MM.1S (cell line): Measurements from ENCODE around the gene PRR5.

Experiments
- DNase-seq: peaks from one replicate; pipeline ENCODE4 v3.0.0-alpha.2; 2015
- H2AFZ ChIP-seq: fragments of 300-600 bp; sonication (generic); 2 replicates; pipeline ENCODE4 v1.6.0; 2016; ENCODE audit warnings: antibody characterized with exemption, low read length
- H3F3A ChIP-seq: fragments of 300-600 bp; sonication (generic); 2 replicates; pipeline ENCODE4 v1.6.1; 2016; ENCODE audit warnings: mild to moderate bottlenecking, antibody characterized with exemption, low read length, moderate library complexity, mixed read lengths; ENCODE audit not compliant: insufficient read depth
- H3K27ac ChIP-seq: fragments of 300-600 bp; sonication (generic); 2 replicates; pipeline ENCODE4 v1.5.1; 2016; ENCODE audit warnings: mild to moderate bottlenecking, low read length
- H3K27me3 ChIP-seq: fragments of 300-600 bp; sonication (generic); replicated peaks from 2 replicates; pipeline ENCODE4 v1.6.0; 2016; ENCODE audit warnings: low read length; ENCODE audit not compliant: insufficient read depth
- H3K36me3 ChIP-seq: fragments of 300-600 bp; sonication (generic); replicated peaks from 2 replicates; pipeline ENCODE4 v1.6.1; 2016; ENCODE audit warnings: mild to moderate bottlenecking, low read length, mixed read lengths; ENCODE audit not compliant: insufficient read depth
- H3K4me1 ChIP-seq: fragments of 300-600 bp; sonication (generic); 2 replicates; pipeline ENCODE4 v1.6.1; 2016; ENCODE audit warnings: low read length, mixed read lengths
- H3K4me2 ChIP-seq: fragments of 300-600 bp; sonication (generic); 2 replicates; pipeline ENCODE4 v1.6.0; 2016; ENCODE audit warnings: low read depth, low read length
- H3K4me3 ChIP-seq: fragments of 300-600 bp; sonication (generic); 2 replicates; pipeline ENCODE4 v1.5.1; 2016; ENCODE audit warnings: low read length, mixed read lengths
- H3K79me2 ChIP-seq: fragments of 300-600 bp; sonication (generic); 2 replicates; pipeline ENCODE4 v1.6.1; 2016; ENCODE audit warnings: mixed run types, low read length, mixed read lengths
- H3K9ac ChIP-seq: fragments of 300-600 bp; sonication (generic); 2 replicates; pipeline ENCODE4 v1.6.1; 2016; ENCODE audit warnings: low read length, mixed read lengths
- H3K9me2 ChIP-seq: fragments of 300-600 bp; sonication (generic); replicated peaks from 2 replicates; pipeline ENCODE4 v1.6.1; 2016; ENCODE audit warnings: mild to moderate bottlenecking, low read length, mixed read lengths; ENCODE audit not compliant: insufficient read depth
- H3K9me3 ChIP-seq: fragments of 300-600 bp; sonication (generic); replicated peaks from 2 replicates; pipeline ENCODE4 v1.6.1; 2016; ENCODE audit warnings: mild to moderate bottlenecking, low read length, mixed read lengths; ENCODE audit not compliant: insufficient read depth
- H4K20me1 ChIP-seq: fragments of 300-600 bp; sonication (generic); 2 replicates; pipeline ENCODE4 v1.6.1; 2016; ENCODE audit warnings: mild to moderate bottlenecking, low read length, moderate library complexity, mixed read lengths; ENCODE audit not compliant: insufficient read depth
- EZH2 ChIP-seq: fragments of 300-600 bp; sonication (generic); optimal IDR thresholded peaks from 2 replicates; pipeline ENCODE3; 2017; ENCODE audit warnings: low read depth, mild to moderate bottlenecking, antibody characterized with exemption, low read length, mixed read lengths
- EZH2phosphoT487 ChIP-seq: fragments of 300-600 bp; sonication (generic); IDR thresholded peaks from 2 replicates; pipeline ENCODE4 v1.6.1; 2018; ENCODE audit warnings: antibody characterized with exemption, low read length
- TF ChIP-seq, protein P1 (sequence below): fragments of 300-600 bp; sonication (generic); IDR thresholded peaks from 2 replicates; pipeline ENCODE4 v1.5.1; 2016; ENCODE audit warnings: antibody characterized with exemption, low read length, mixed read lengths

The PRR5 gene

DNA sequence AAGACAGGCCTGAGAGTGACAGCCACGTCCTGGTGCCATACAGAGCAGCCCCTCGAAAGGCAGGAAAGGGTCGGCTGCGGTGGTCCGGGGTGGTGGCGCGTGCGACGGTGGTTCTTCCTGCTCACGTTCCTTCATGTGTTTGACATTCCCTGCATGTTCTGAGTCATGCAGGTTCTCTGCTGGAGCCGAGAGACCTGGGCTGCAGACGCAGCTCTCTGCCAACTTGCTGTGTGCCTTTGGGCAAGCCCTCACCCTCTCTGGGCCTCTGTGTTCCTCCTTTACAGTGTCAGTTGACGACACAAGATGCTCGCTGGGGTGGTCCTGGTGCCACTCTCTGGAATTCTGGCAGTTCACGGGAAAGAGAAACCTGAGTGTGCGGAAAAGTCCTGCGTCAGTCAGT is 62.4 kb downstream of the PRR5 start:
- H3K27ac ChIP-seq, result no peak overlapping the region
- H3K36me3 ChIP-seq, result no peaks in the 10 kb centered on the region
- H2AFZ ChIP-seq, result no peak overlapping the region
- no peak for DNase-seq
- H3K27me3 ChIP-seq, result peaks cover 96% of the 10 kb centered on the region
- no peaks in the 10 kb centered on the region for H3F3A ChIP-seq
- no peaks in the 10 kb centered on the region for H4K20me1 ChIP-seq
- no peak overlapping the region for H3K4me2 ChIP-seq
- no peaks in the 10 kb centered on the region for H3K9me2 ChIP-seq
- no peak overlapping the region for H3K4me3 ChIP-seq
- no peaks in the 10 kb centered on the region for H3K9me3 ChIP-seq
- TF ChIP-seq EZH2phosphoT487 (no peak), EZH2 (no peak)
- TF ChIP-seq, protein P1, sequence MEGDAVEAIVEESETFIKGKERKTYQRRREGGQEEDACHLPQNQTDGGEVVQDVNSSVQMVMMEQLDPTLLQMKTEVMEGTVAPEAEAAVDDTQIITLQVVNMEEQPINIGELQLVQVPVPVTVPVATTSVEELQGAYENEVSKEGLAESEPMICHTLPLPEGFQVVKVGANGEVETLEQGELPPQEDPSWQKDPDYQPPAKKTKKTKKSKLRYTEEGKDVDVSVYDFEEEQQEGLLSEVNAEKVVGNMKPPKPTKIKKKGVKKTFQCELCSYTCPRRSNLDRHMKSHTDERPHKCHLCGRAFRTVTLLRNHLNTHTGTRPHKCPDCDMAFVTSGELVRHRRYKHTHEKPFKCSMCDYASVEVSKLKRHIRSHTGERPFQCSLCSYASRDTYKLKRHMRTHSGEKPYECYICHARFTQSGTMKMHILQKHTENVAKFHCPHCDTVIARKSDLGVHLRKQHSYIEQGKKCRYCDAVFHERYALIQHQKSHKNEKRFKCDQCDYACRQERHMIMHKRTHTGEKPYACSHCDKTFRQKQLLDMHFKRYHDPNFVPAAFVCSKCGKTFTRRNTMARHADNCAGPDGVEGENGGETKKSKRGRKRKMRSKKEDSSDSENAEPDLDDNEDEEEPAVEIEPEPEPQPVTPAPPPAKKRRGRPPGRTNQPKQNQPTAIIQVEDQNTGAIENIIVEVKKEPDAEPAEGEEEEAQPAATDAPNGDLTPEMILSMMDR, result no peak
- no peak overlapping the region for H3K9ac ChIP-seq
- no peaks in the 10 kb centered on the region for H3K79me2 ChIP-seq
- no peaks in the 10 kb centered on the region for H3K4me1 ChIP-seq

DNA sequence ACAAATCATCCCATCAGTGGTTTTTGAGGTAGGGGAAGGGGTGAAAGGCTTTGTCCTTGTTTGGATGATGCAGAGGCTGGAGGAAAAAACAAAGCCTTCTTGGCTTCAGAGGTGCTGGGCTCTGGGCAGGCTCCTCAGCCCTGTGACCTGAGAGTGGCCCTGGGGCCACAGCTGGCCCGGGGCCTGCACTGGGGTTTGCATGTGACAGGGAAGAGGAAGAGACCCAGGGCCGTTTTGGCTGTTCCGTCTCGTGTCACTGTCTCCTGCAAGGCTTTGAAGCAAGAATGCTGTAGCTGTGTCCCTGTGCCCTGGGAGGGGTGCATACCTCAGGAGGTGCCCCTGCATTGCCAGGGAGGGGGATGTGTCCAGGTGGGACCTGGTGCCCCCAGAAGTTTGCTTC is 63.0 kb downstream of the PRR5 start:
- Histone ChIP-seq H3K4me3 (no peak overlapping the region), H3K4me1 (no peaks in the 10 kb centered on the region), H3K9ac (no peak overlapping the region), H3K79me2 (no peaks in the 10 kb centered on the region), H3F3A (no peaks in the 10 kb centered on the region), H3K36me3 (no peaks in the 10 kb centered on the region), H3K9me3 (no peaks in the 10 kb centered on the region), H3K4me2 (no peak overlapping the region), H3K27ac (no peak overlapping the region), H3K27me3 (peaks cover 96% of the 10 kb centered on the region), H2AFZ (no peak overlapping the region), H4K20me1 (no peaks in the 10 kb centered on the region), H3K9me2 (no peaks in the 10 kb centered on the region)
- DNase-seq, result no peak
- TF ChIP-seq EZH2phosphoT487 (no peak), EZH2 (no peak)
- TF ChIP-seq, protein P1, result no peak

DNA sequence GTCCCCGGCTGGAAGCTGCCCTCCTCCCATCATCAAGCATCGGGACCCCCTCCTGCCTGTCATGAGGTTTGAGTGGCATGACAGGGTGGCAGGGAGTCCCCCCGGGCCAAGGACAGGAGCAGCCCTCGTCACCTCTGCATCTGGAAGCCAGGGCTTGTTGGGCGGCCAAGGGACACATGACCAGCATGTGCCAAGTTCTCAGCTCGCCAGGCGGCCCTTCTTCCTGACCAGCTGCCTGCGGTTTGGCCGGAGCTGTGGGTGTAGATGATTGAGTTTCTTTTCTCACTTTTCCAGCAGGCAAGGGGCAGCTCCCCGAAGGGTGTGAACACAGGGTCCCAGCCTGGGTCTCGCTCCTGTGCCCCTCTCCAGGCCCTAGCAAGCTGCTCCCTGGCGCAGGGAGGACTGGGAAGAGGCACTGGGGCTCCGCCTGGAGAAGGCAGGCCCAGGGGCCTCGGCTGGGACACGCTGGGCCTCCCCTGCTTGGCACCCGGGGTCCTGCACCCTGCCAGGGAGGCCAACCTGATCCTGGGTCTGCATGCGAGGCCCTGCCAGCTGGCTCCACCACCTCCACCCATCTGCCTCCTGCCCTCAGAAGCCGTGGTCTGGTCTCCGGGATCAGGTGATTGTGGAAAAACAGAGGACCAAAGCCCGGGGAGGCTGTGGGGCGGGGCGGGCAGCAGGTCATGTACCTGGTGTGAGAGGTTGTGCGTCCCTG is 63.7 kb downstream of the PRR5 start:
- H3K9ac ChIP-seq, result no peak overlapping the region
- TF ChIP-seq, protein P1, result no peak
- TF ChIP-seq EZH2 (no peak), EZH2phosphoT487 (no peak)
- no peak overlapping the region for H3K27ac ChIP-seq
- no peaks in the 10 kb centered on the region for H3K79me2 ChIP-seq
- no peaks in the 10 kb centered on the region for H3K9me3 ChIP-seq
- no peak overlapping the region for H2AFZ ChIP-seq
- H3F3A ChIP-seq, result no peaks in the 10 kb centered on the region
- H3K27me3 ChIP-seq, result peaks cover 96% of the 10 kb centered on the region
- no peaks in the 10 kb centered on the region for H3K4me1 ChIP-seq
- no peak overlapping the region for H3K4me3 ChIP-seq
- H3K9me2 ChIP-seq, result no peaks in the 10 kb centered on the region
- no peak overlapping the region for H3K4me2 ChIP-seq
- no peak for DNase-seq
- no peaks in the 10 kb centered on the region for H4K20me1 ChIP-seq
- no peaks in the 10 kb centered on the region for H3K36me3 ChIP-seq
